GM13977 (cell line): Measurements from ENCODE around the gene BAG3.
A peak's percentile ranks its signal among the peaks of the same experiment; 100 is the strongest.

ENCODE experiments used
- DNase-seq: peaks from one replicate; pipeline ENCODE4 v3.0.0; 2012; ENCODE audit warnings: low spot score
- in situ Hi-C: fragments of 300-500 bp; cut with MboI; formaldehyde crosslinking; loops from one replicate; pipeline ENCODE4 v1.12.0; 2022; ENCODE audit warnings: low sequenced_read_pairs, low pct_unique_long_range_greater_than_20kb, mixed read lengths, inconsistent platforms; ENCODE audit not compliant: unreplicated experiment
- TF ChIP-seq, protein P1 (sequence below): IDR thresholded peaks from 2 replicates; pipeline ENCODE4 v1.5.1; 2012; ENCODE audit warnings: mild to moderate bottlenecking, control low read depth; ENCODE audit not compliant: insufficient read depth; ENCODE audit errors: extremely low read depth, missing control alignments

BAG3 gene

DNA sequence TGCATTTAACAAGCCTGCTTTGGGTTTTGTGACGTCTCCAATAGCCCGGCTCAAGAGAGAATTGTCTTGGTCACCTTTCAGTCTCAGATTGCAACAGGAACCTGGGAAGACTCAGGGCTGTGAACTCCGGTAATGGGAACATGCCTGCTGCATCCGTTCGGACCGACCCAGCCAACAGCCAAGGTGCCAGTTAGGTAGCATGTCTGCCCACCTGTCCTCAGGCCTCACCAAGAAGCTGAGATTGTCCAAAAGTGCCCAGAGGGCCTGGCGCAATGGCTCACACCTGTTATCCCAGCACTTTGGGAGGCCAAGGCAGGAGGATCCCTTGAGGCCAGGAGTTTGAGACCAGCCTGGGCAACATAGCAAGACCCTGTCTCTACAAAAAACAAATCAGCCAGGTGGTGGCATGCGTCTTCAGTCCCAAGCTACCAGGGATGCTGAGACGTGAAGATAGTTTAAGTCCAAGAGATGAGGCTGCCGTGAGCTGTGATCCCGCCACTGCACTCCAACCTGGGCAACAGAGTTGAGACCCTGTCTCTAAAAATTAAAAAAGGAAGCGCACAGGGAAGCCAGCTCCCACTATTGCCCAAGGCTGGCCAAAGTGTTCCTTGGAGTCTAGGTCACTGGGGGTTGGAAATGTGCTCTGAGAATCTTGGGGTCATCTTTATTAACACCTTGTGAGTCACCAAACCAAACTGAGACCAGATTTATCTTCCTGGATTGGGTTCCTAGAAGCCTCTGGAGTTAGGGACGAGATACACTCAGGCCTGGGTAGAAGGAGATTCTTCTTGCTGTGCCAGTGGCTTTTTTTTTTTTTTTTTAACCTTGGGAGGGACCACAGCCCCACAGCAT is 26.9 kb downstream of the BAG3 start:
- DNase-seq: no peak
- TF ChIP-seq, protein P1, sequence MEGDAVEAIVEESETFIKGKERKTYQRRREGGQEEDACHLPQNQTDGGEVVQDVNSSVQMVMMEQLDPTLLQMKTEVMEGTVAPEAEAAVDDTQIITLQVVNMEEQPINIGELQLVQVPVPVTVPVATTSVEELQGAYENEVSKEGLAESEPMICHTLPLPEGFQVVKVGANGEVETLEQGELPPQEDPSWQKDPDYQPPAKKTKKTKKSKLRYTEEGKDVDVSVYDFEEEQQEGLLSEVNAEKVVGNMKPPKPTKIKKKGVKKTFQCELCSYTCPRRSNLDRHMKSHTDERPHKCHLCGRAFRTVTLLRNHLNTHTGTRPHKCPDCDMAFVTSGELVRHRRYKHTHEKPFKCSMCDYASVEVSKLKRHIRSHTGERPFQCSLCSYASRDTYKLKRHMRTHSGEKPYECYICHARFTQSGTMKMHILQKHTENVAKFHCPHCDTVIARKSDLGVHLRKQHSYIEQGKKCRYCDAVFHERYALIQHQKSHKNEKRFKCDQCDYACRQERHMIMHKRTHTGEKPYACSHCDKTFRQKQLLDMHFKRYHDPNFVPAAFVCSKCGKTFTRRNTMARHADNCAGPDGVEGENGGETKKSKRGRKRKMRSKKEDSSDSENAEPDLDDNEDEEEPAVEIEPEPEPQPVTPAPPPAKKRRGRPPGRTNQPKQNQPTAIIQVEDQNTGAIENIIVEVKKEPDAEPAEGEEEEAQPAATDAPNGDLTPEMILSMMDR: no peak
- in situ Hi-C loops: no loop called here

DNA sequence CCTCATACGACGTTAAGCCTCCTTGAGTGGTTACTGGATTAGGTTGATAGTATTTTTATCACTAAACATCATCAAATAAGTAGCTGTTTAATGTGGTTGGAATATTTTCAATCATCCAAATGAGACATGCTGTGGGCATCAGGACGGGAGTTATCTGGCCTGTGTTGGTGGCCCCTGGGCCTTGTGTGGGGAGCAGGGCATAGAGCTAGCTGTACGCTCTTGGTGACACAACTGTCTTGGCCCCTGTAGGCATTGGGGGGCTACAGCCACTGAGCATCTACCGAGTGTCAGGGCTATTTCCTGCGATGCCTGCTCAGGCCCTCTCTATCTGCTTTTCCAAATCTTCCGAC is 28.3 kb downstream of the BAG3 start:
- DNase-seq: no peak
- in situ Hi-C loops: no loop called here
- TF ChIP-seq, protein P1: no peak

DNA sequence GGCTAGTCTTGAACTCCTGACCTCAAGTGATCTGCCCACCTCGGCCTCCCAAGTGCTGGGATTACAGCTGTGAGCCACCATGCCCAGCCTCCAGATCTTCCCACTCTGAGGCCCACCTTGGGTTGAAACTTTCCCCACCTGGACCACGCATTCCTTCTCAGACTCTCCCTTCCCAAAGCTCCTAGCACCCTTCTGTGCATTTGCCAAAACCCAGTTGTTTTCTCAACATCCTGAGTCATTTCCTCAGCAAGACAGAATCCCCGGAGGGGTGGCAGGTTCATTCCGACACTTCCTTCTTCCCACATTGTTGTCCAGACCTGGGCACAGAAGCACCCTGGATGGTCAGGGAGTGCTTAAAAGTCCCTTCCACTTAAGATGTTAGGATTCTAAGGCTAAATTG is 28.9 kb downstream of the BAG3 start:
- DNase-seq: no peak
- in situ Hi-C loops: loop anchor here (10.0 kb wide), 1 partner anchor 175 kb away; no protein-coding TSS in a partner anchor
- TF ChIP-seq, protein P1: no peak

DNA sequence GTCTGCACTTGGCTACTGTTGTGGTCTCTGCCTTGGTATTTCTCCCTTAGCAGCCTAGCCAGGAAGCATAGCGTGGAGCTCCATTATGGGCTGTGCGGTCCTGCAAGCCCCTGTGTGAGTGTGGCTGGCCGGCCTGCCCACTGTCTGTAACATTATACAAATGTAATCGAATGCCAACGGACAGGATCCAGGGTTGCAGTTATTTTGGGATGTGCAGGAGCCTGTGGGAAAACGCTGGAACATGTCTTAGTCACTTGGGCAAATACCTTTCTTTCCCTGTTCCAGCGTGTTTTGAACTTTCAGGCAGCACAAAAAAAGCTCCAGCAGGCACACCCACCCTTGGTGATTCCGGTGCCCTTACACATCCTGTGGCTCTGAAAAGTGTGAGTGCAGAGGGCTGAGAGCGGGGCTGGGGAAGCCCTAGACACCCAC is 29.5 kb downstream of the BAG3 start:
- in situ Hi-C loops: loop anchor here (10.0 kb wide), 1 partner anchor 174 kb away; no protein-coding TSS in a partner anchor
- no peak for DNase-seq
- TF ChIP-seq, protein P1: no peak

DNA sequence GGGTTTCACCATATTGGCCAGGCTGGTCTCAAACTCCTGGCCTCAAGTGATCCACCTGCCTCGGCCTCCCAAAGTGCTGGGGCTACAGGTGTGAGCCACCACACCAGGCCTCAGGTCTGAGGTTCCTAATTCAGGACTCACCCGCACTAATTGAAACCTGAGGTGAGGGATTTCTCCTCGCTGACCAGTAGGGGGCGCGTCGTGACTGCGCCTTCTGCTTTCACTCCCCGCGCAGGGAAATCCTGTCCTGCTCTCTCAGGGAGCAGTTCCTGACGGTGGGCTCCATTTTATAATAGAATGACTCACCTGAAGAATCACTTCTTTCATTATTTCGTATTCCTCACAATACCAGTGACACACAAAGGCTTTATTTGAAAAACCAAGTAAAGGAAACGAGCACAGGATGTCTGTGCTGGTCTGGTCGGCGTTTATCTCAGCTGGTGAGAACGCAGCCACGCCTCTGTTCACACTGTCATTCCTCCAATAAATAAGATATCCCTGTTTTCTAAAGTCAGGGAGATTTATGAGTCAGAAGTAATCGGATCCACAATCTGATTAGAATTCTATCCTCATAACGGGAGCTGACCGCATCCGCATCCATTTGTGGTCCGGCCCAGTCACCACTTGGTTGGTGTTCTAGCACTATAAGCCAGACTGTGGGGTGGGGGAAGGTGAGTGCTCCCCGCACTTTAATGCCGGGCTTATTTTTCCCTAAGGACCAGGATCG is 35.4 kb downstream of the BAG3 start:
- peak; percentile 78 for DNase-seq
- in situ Hi-C loops: loop anchor here (10.0 kb wide), 1 partner anchor 168 kb away; no protein-coding TSS in a partner anchor
- TF ChIP-seq, protein P1: peak; percentile 95

DNA sequence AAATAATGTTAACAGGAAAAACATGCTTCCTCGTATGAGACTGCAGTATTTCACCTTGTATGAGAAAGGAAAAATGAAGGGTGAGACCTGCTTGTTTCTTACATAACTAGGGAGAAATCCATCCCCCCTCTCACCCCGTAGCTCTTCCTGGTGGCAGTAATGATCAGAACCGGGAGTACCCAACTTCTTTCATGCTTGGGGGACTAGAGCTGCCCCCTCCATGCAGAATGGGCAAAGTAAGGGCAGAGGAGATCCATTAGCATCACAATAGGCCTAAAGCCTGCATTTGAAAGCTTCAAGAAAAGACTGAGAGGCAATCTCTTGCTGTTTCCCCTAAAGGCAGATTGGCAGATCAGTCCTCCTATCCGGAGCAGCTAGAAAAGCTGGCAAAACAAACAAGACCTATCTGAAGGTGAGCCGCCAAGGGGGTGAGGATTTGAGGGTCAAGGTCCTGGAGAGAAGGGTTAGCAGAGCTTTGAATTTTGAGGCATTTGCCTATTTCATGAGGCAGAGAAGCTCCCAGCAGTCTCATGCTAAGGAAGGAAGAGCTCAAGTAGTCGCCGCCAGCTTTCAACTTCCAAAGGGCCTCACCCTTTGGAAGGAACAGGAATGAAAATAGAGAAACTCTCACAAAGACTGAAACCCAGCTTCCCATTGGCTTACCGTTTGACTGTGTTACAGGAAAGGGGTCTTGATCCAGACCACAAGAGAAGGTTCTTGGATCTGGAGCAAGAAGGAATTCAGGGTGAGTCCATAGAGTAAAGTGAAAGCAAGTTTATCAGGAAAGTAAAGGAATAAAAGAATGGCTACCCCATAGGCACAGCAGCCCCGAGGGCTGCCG is 36.2 kb downstream of the BAG3 start:
- TF ChIP-seq, protein P1: no peak
- in situ Hi-C loops: loop anchor here (10.0 kb wide), 1 partner anchor 167 kb away; no protein-coding TSS in a partner anchor
- no peak for DNase-seq
